ENCODE data around the gene MYG1.

- TF ChIP-seq MAFK (IDR thresholded peaks at IDR 0.05; ENCODE audit: partially characterized antibody) (no peak), CTCF (IDR thresholded peaks at IDR 0.05) (no peak), POLR2A (IDR thresholded peaks at IDR 0.05; ENCODE audit: low read length) (no peak), MAX (IDR thresholded peaks at IDR 0.05) (no peak), ELK1 (IDR thresholded peaks at IDR 0.05; ENCODE audit: low read depth, low read length) (no peak), CEBPB (IDR thresholded peaks at IDR 0.05) (no peak), EHMT2 (IDR thresholded peaks at IDR 0.05; ENCODE audit: low read depth) (no peak), MYC (IDR thresholded peaks at IDR 0.05; ENCODE audit: borderline replicate concordance, low read length) (no peak), GATA3 (IDR thresholded peaks at IDR 0.05; ENCODE audit: borderline replicate concordance) (no peak), EP300 (IDR thresholded peaks at IDR 0.05) (no peak), ESRRA (IDR thresholded peaks at IDR 0.05; ENCODE audit: borderline replicate concordance, low read length) (no peak), POLR2AphosphoS2 (conservative IDR thresholded peaks at IDR 0.05; ENCODE audit: low read length) (no peak), PBX3 (IDR thresholded peaks at IDR 0.05) (no peak)
Observed at GRCh38 chr12:53258541-53259539, 40.7 kb upstream of the MYG1 start.

Measured in A549 (cell line).